Activated T-cell treated with anti-CD3 and anti-CD28 coated beads, Interleukin-2, amount 50 U/mL, for 72 hours (primary cell): ENCODE results near the gene ZMYND8. TPM values are rescaled to one million over a fixed set of nuclear protein-coding genes. Genes with fewer than 3 reads are reported as not detected.
A peak's percentile ranks its signal among the peaks of the same experiment; 100 is the strongest.
"Not testable (repeated sequence)": the region's sequence is repeated elsewhere in the genome, so short reads cannot be mapped to it uniquely, and the experiment has no call there.

Experiments
- ATAC-seq, 2 donors: fragments of 150-1000 bp; cut with Tn5 transposase; replicated peaks in 1 of 2; 2 replicates each; pipeline ENCODE4 v1.10.0; 2021; ENCODE audit warnings: moderate library complexity in 2 of 2, mild to moderate bottlenecking in 1 of 2
- DNase-seq, 2 donors: peaks; one replicate each; pipeline ENCODE4 v3.0.0; 2021 to 2022; ENCODE audit warnings: mixed read lengths in 1 of 2
- H3K27ac Mint-ChIP-seq: one replicate; pipeline ENCODE4 v1.8.0; 2022; ENCODE audit warnings: mild to moderate bottlenecking, moderate library complexity, mixed read lengths
- H3K27me3 Mint-ChIP-seq: one replicate; pipeline ENCODE4 v1.8.0; 2022; ENCODE audit warnings: low read depth, mixed read lengths
- H3K36me3 Mint-ChIP-seq, 2 donors: one replicate each; pipeline ENCODE4 v1.8.0; 2022; ENCODE audit warnings: mixed read lengths in 2 of 2, mild to moderate bottlenecking in 1 of 2; ENCODE audit not compliant: insufficient read depth in 2 of 2
- H3K4me1 Mint-ChIP-seq: one replicate; pipeline ENCODE4 v1.8.0; 2022; ENCODE audit warnings: low read depth, mixed read lengths
- H3K4me3 Mint-ChIP-seq, 2 donors: one replicate each; pipeline ENCODE4 v1.8.0; 2022; ENCODE audit warnings: mild to moderate bottlenecking in 2 of 2, mixed read lengths in 2 of 2, moderate library complexity in 2 of 2
- H3K9me3 Mint-ChIP-seq, 2 donors: one replicate each; pipeline ENCODE4 v1.8.0; 2022; ENCODE audit warnings: mixed read lengths in 2 of 2
- total RNA-seq, 2 donors: library from RNA; stranded (reverse); gene quantifications; one replicate each; pipeline ENCODE4 v1.2.3, GENCODE V29; 2022

ZMYND8 gene
- total RNA-seq, 2 donors from 2014 or later: 34.3 to 40.1 TPM

DNA sequence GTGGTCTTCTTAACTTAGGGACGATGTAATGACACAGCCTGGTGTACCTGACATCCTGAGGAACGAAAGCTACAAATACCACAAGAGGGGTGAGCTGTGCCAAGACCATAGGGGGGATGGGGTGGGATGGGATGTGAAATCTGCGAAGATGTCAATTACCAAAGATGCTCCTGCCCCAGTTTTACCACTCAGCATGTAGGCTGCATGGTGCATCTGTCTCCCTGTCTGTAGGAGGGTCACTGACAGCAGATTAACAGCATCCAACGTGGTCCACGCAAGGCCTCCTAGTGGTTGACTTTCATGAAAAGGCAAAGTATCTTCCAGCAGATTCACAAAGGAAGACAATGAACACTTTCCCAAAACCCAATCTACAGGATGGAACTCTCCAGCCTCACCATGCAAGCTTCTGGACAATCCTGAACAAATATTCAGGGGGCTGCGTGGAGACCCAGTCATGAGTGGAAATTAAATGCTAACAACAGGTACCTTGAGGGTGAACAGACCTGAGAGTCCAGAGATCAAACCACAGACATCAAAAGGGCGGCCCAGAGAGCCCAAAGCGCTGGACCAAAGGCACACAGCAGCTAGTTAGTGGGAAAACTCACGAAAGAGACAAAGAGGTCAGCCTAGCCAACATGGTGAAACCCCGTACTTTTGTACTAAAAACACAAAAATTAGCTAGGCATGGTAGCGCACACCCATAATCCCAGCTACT is 44.4 kb downstream of the ZMYND8 start:
- Mint-ChIP-seq H3K4me1 (peaks cover 18% of the 10 kb centered on the region), H3K4me3 (no peak overlapping the region), H3K36me3 (peaks cover 0 to 6% of the 10 kb centered on the region in 2 donors), H3K27ac (no peak overlapping the region), H3K9me3 (no peaks in the 10 kb centered on the region), H3K27me3 (no peaks in the 10 kb centered on the region)
- no peak for ATAC-seq
- no peak for DNase-seq

DNA sequence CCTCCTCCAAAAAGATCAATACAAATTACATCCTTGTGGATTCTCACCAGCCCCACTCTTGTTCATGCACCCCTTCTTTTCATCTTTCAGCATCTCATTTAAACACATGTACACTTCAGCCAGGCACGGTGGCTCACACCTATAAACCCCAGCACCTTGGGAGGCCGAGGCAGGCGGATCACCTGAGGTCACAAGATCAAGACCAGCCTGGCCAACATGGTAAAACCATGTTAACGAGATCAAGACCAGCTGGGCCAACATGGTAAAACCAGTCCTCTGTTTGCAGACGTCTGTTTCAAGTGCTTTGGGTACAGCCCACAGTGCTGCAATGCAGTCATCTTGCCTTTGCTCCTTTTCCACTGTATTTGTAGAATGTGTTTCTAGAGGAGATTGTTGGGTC is 45.3 kb downstream of the ZMYND8 start:
- Mint-ChIP-seq H3K27me3 (no peaks in the 10 kb centered on the region), H3K27ac (no peak overlapping the region), H3K4me1 (peaks cover 18% of the 10 kb centered on the region), H3K4me3 (no peak overlapping the region), H3K9me3 (no peaks in the 10 kb centered on the region), H3K36me3 (peaks cover 3 to 9% of the 10 kb centered on the region in 2 donors)
- DNase-seq (no peak), ATAC-seq (no peak)

DNA sequence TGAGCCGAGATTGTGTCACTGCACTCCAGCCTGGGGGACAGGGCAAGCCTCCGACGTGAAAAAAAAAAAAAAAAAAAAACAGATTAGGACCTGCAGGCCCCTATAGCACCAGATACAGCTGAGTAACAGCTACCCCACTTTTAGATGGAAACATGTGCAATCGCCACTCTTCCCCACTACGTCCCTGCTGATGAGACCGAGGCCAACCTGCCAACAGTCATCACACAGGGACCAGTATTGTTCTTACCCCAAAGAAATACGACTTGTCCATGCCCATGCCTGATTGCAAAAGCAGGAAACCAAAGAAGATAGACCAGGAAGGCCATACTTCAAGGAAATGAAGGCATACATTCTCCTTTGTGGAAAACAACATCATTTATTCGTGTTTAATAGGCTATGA is 45.8 kb downstream of the ZMYND8 start:
- H3K4me3 Mint-ChIP-seq: no peak overlapping the region
- H3K27ac Mint-ChIP-seq: no peak overlapping the region
- H3K9me3 Mint-ChIP-seq: no peaks in the 10 kb centered on the region
- no peak for ATAC-seq
- DNase-seq: no peak
- H3K4me1 Mint-ChIP-seq: peaks cover 16% of the 10 kb centered on the region
- H3K27me3 Mint-ChIP-seq: no peaks in the 10 kb centered on the region
- H3K36me3 Mint-ChIP-seq: peaks cover 4 to 8% of the 10 kb centered on the region in 2 donors

DNA sequence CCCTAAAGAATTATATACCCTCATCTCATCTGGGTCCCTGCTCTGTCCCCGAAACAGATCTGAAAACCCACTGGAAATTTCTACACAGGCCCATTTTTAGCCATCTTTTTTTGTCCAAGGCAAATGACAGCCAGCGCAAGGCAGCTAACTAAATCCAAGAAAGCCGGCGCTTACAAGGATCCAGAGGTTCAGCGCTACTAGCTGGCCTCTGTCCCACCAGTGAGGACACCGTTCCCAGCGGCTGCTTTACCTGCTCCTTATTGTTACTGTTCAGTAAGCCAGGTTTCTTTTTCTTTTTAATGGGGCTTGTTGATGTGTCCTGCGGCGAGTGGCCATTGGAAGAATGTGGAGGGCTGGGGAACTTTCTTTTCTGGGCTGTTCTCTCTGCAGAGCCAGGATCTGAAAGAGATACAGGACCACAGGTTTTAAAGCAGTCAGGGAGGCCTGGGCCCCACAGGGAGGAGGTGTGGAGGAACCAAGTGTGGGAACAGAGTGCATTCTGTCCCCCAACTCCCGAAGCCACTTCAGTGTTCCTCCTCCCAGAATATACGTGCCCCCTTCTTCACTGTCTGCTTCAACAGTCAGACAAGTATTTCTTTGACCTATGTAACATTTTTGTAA is 46.6 kb downstream of the ZMYND8 start:
- no peak overlapping the region for H3K27ac Mint-ChIP-seq
- ATAC-seq: no peak
- no peak for DNase-seq
- H3K4me3 Mint-ChIP-seq: no peak overlapping the region
- no peaks in the 10 kb centered on the region for H3K27me3 Mint-ChIP-seq
- no peaks in the 10 kb centered on the region for H3K9me3 Mint-ChIP-seq
- peaks cover 6 to 8% of the 10 kb centered on the region in 2 donors for H3K36me3 Mint-ChIP-seq
- H3K4me1 Mint-ChIP-seq: peaks cover 16% of the 10 kb centered on the region

DNA sequence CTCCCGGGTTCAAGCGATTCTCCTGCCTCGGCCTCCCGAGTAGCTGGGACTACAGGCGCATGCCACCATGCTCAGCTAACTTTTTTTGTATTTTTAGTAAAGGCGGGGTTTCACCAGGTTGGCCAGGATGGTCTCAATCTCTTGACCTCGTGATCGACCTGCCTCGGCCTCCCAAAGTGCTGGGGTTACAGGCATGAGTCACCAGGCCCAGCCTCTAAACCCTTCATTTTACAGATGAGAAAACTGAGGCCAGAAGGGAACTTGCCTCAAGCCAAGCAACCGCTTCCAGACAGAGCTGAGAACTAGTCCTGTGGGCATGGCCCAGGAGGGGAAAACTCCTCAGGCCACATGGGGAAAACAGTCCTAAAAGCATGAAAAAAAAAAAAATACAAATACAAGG is 47.1 kb downstream of the ZMYND8 start:
- no peak overlapping the region for H3K27ac Mint-ChIP-seq
- H3K36me3 Mint-ChIP-seq: peaks cover 5 to 6% of the 10 kb centered on the region in 2 donors
- peaks cover 12% of the 10 kb centered on the region for H3K4me1 Mint-ChIP-seq
- DNase-seq: no peak
- H3K9me3 Mint-ChIP-seq: no peaks in the 10 kb centered on the region
- no peak for ATAC-seq
- no peaks in the 10 kb centered on the region for H3K27me3 Mint-ChIP-seq
- H3K4me3 Mint-ChIP-seq: no peak overlapping the region

DNA sequence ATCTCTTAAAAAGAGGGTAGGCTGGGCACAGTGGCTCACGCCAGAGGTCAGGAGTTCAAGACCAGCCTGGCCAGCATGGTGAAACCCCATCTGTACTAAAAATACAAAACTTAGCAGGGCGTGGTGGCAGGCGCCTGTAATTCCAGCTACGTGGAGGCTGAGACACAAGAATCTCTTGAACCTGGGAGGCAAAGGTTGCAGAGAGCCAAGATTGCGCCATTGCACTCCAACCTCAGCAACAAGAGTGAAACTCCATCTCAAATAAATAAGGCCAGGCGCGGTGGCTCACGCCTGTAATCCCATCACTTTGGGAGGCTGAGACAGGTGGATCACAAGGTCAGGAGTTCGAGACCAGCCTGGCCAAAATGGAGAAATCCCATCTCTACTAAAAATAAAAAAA is 48.9 kb downstream of the ZMYND8 start:
- not testable (repeated sequence) for H3K27ac Mint-ChIP-seq, H3K36me3 Mint-ChIP-seq, H3K27me3 Mint-ChIP-seq, DNase-seq, H3K4me3 Mint-ChIP-seq, H3K9me3 Mint-ChIP-seq, ATAC-seq
- H3K4me1 Mint-ChIP-seq: peaks cover 10% of the 10 kb centered on the region

DNA sequence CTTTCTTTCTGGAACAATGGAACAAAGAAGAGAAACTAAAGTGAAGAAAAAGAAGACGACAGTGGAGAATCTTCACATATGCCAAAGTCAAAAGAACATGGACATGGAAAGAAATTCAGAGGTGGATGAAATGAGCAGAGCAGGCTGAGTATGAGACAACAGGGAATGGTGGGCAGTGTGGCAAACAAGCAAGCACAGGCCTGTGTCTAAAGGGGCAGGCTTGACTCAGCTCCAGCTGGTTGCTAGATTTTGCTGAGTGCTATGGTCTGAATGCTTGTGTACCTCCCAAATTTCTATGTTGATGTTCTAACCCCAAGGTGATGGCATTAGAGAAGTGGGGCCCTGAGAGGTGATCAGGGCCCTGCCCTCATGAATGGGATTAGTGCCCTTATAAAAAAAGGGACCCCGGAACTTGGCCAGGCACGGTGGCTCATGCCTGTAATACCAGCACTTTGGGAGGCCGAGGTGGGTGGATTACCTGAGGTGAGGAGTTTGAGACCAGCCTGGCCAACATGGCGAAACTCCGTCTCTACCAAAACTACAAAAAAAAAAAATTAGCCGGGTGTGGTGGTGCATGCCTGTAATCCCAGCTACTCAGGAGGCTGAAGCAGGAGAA is 49.6 kb downstream of the ZMYND8 start:
- ATAC-seq (no peak), DNase-seq (no peak)
- Mint-ChIP-seq H3K9me3 (no peaks in the 10 kb centered on the region), H3K4me3 (no peak overlapping the region), H3K27ac (peak overlapping the region; percentile 55), H3K36me3 (peaks cover 6 to 8% of the 10 kb centered on the region in 2 donors), H3K4me1 (peaks cover 10% of the 10 kb centered on the region), H3K27me3 (no peaks in the 10 kb centered on the region)

DNA sequence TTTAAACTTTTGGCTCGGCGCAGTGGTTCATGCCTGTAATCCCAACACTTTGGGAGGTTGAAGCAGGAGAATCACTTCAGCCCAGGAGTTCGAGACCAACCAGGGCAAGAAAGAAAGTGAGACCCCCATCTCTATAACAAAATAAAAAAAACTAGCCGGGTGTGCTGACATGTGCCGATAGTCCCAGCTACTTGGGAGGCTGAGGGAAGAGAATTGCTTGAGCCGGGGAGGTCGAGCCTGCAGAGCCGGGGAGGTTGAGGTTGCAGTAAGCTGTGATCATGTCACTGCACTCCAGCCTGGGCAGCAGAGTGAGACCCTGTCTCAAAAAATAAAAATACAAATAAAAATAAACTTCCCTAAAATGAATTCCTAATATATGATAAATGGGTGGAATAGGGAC is 50.4 kb downstream of the ZMYND8 start:
- Mint-ChIP-seq H3K27me3 (no peaks in the 10 kb centered on the region), H3K36me3 (peaks cover 7 to 8% of the 10 kb centered on the region in 2 donors), H3K27ac (peak overlapping the region; percentile 65)

DNA sequence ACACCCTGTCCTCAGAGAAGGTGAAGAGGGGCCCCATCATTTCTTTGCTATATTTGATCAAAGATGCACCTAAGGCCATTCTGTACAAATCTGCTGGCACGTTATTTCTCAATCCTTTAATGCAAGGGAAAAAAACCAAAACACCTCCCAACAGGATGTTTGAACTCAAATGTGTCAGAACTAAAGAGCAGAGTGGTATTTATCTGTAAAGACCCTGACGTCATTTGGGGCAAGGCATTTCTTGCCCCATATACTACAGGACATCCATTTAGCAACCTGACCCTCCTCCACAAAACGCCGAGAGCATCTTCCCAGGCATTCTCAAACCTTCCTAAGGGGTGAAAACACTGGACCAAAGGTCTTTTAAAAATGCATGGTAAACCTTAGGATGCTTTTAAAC is 50.8 kb downstream of the ZMYND8 start:
- no peak for DNase-seq
- Mint-ChIP-seq H3K36me3 (peaks cover 5 to 8% of the 10 kb centered on the region in 2 donors), H3K9me3 (no peaks in the 10 kb centered on the region), H3K27ac (peak overlapping the region; percentile 65), H3K27me3 (no peaks in the 10 kb centered on the region), H3K4me1 (peaks cover 4% of the 10 kb centered on the region), H3K4me3 (peak overlapping the region in 1 of 2 donors; percentile 22)
- ATAC-seq: peak in 1 of 2 donors; percentile 58

More for the DNA sequence above, 50.4 kb downstream of the ZMYND8 start:
- Mint-ChIP-seq H3K9me3 (no peaks in the 10 kb centered on the region), H3K4me3 (peak overlapping the region in 1 of 2 donors; percentile 22), H3K4me1 (peaks cover 8% of the 10 kb centered on the region)
- ATAC-seq: no peak
- no peak for DNase-seq

DNA sequence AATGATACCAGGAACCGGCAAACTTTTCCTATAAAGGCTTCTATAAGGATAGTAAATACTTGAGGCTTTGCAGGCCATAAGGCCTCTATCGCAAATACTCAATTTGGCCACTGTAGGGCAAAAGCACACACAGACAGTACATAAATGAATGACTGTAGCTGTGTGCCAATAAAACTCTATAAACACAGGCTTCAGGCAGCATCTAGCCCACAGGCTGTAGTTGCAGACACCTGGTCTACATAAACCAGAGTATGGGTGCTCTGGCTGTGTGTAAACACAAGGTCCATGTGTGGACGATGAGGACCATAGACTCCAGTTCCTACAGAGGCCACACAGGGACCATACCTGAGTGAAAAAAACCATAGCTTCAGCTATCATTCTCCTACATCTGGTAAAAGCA is 52.2 kb downstream of the ZMYND8 start:
- ATAC-seq (no peak), DNase-seq (no peak)
- H3K27me3 Mint-ChIP-seq: no peaks in the 10 kb centered on the region
- H3K9me3 Mint-ChIP-seq: no peaks in the 10 kb centered on the region
- H3K27ac Mint-ChIP-seq: peak overlapping the region; percentile 54
- peaks cover 4% of the 10 kb centered on the region for H3K4me1 Mint-ChIP-seq
- H3K4me3 Mint-ChIP-seq: no peak overlapping the region
- H3K36me3 Mint-ChIP-seq: peaks cover 7 to 8% of the 10 kb centered on the region in 2 donors

DNA sequence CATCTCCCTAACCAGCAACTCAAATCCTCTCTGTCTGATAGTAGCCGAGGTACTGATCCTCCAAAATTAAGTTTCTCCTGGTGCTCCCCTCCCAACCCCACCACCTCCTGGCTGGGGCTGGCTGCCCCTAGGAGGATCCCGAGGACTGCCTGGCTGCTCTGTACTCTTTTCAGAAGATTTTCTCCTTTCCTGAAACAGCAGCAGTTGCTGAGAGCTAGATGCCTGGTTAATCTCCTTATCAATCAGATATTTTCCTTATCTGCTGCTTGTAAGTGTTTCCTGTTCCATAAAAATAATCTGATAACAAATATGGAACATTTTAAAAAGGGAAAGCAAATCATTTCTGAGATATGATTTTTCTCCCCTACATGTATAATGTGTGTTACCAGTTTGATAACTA is 52.8 kb downstream of the ZMYND8 start:
- Mint-ChIP-seq H3K27me3 (no peaks in the 10 kb centered on the region), H3K9me3 (no peaks in the 10 kb centered on the region), H3K4me3 (no peak overlapping the region), H3K4me1 (peaks cover 4% of the 10 kb centered on the region), H3K27ac (peak overlapping the region; percentile 54), H3K36me3 (peaks cover 7 to 8% of the 10 kb centered on the region in 2 donors)
- ATAC-seq (no peak), DNase-seq (no peak)

DNA sequence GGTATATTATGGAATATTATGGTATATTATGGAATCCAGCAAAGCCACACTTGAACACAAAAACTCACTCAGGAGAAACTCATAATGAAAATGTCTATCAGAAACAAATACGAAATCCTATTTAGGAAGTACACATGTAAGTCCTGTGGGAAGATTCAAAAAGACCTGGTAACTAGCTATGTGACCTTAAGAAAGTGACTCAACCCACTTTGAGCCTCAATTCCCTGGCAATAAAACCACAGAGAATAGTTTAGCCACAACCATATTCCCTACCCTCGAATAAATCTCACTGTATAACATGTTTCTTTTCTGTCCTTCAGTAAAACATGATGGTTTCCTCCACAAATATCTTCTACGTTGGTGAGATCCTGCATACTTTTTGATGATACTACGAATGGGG is 56.4 kb downstream of the ZMYND8 start:
- Mint-ChIP-seq H3K27ac (peak overlapping the region; percentile 16), H3K36me3 (peaks cover 6 to 13% of the 10 kb centered on the region in 2 donors), H3K4me1 (no peaks in the 10 kb centered on the region), H3K27me3 (no peaks in the 10 kb centered on the region), H3K4me3 (no peak overlapping the region), H3K9me3 (no peaks in the 10 kb centered on the region)
- no peak for ATAC-seq
- DNase-seq: no peak

DNA sequence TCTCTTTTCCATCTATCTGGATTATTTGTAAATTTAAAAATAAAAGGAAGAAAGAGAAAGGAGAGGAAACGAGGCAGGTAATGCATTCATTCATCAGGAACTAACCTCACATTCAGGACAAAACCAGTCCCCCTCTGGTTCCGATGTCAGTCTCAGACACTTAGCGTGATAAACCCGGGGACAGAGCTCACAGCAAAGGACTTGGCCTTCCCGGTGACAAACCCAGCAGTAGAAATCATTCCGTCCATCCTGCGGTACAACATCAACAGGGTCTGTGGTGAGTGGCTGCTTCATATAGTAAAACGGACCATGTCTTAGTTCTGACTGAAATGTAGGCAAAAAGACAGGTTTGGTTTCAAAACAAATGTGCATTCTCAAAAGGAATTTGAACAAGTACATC is 57.9 kb downstream of the ZMYND8 start:
- no peaks in the 10 kb centered on the region for H3K27me3 Mint-ChIP-seq
- H3K4me3 Mint-ChIP-seq: no peak overlapping the region
- ATAC-seq: no peak
- peaks cover 5% of the 10 kb centered on the region for H3K4me1 Mint-ChIP-seq
- no peaks in the 10 kb centered on the region for H3K9me3 Mint-ChIP-seq
- no peak for DNase-seq
- no peak overlapping the region for H3K27ac Mint-ChIP-seq
- H3K36me3 Mint-ChIP-seq: peaks cover 8 to 24% of the 10 kb centered on the region in 2 donors
